Measurements from ENCODE around the gene MAMDC4. TPM values are rescaled to one million over a fixed set of nuclear protein-coding genes. Genes with fewer than 3 reads are reported as not detected.
"Not testable (repeated sequence)": the region's sequence is repeated elsewhere in the genome, so short reads cannot be mapped to it uniquely, and the experiment has no call there.

Gene MAMDC4
- polyA plus RNA-seq, 1 donor (not counting 4 experiments of a cell fraction or from before 2014, with no cell fraction given): 0.49 TPM

DNA sequence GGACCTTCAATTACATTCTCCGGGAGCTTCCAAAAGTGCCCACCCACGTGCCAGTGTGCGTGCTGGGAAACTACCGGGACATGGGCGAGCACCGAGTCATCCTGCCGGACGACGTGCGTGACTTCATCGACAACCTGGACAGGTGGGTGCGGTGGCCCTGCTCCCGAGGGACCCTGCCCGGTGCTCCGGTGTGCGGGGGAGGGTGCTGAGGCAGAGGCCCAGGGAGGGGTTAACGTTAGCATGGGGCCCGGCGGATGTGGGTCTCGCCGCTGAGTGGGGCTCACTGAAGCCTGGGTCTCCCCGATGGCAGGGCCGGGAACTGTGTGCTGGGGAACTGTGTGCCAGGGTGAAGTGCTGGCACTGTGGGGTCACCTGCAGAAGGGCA lies 20.4 kb upstream of the MAMDC4 start:
- no peaks in the 10 kb centered on the region for H3K9me1 ChIP-seq (ENCODE audit: control insufficient read depth, extremely low read depth, insufficient read depth, low read length)
- dilution Hi-C loops (cut with MboI; ENCODE audit: extremely low pct_ligation_motif_present, low sequenced_read_pairs): no loop called here

DNA sequence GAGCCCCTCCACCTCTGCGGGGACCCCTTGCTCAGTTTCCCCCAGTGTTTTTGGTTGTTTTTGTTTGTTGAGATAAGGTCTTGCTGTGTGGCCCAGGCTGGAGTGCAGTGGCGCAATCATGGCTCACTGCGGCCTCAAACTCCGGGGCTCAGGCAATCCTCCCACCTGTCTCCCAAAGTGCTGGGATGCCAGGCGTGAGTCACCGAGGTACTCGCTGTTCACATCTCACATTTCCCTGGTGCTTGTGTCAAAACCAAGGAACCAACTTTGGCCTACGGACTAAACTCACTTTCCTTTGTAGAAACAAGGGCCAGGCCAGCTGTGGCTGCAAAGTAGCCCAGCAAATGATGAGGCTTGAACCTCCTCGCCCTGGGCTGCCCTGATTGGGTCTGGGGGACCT lies 19.6 kb upstream of the MAMDC4 start:
- Histone ChIP-seq H3K27ac (ENCODE audit: control insufficient read depth, insufficient read depth, low read length) (no peak overlapping the region), H2AFZ (ENCODE audit: control insufficient read depth, low read length) (no peak overlapping the region), H3K9me3 (ENCODE audit: control insufficient read depth, low read depth, low read length) (no peaks in the 10 kb centered on the region), H3K27me3 (ENCODE audit: control insufficient read depth, extremely low read depth, insufficient read depth, low read length) (no peaks in the 10 kb centered on the region), H3K9ac (ENCODE audit: control insufficient read depth, extremely low read depth, insufficient read depth, low read length) (no peak overlapping the region), H3K4me3 (ENCODE audit: control insufficient read depth in 2 of 3, extremely low read depth in 1 of 3, insufficient read depth in 2 of 3, low read depth in 1 of 3, low read length in 3 of 3) (no peak overlapping the region), H3K4me1 (ENCODE audit: control insufficient read depth, extremely low read depth, insufficient read depth, low read length) (no peaks in the 10 kb centered on the region), H4K20me1 (ENCODE audit: control insufficient read depth, extremely low read depth, insufficient read depth, low read length) (no peaks in the 10 kb centered on the region), H3K4me2 (ENCODE audit: control insufficient read depth, extremely low read depth, insufficient read depth, low read depth, low read length) (no peak overlapping the region), H3K36me3 (ENCODE audit: control insufficient read depth in 2 of 2, extremely low read depth in 1 of 2, insufficient read depth in 2 of 2, low read length in 2 of 2) (peaks cover 13 to 29% of the 10 kb centered on the region in 2 experiments), H3K79me2 (ENCODE audit: control insufficient read depth, insufficient read depth, low read length) (no peaks in the 10 kb centered on the region), H3K9me1 (ENCODE audit: control insufficient read depth, extremely low read depth, insufficient read depth, low read length) (no peaks in the 10 kb centered on the region)
- dilution Hi-C loops (cut with MboI; ENCODE audit: extremely low pct_ligation_motif_present, low sequenced_read_pairs): no loop called here
- DNase-seq (ENCODE audit: low read depth, low spot score) (no peak), FAIRE-seq (no peak)
- TF ChIP-seq, protein P1, sequence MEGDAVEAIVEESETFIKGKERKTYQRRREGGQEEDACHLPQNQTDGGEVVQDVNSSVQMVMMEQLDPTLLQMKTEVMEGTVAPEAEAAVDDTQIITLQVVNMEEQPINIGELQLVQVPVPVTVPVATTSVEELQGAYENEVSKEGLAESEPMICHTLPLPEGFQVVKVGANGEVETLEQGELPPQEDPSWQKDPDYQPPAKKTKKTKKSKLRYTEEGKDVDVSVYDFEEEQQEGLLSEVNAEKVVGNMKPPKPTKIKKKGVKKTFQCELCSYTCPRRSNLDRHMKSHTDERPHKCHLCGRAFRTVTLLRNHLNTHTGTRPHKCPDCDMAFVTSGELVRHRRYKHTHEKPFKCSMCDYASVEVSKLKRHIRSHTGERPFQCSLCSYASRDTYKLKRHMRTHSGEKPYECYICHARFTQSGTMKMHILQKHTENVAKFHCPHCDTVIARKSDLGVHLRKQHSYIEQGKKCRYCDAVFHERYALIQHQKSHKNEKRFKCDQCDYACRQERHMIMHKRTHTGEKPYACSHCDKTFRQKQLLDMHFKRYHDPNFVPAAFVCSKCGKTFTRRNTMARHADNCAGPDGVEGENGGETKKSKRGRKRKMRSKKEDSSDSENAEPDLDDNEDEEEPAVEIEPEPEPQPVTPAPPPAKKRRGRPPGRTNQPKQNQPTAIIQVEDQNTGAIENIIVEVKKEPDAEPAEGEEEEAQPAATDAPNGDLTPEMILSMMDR (optimal IDR thresholded peaks at IDR 0.05 in 1 of 3, IDR thresholded peaks at IDR 0.05 in 1 of 3, conservative IDR thresholded peaks at IDR 0.05 in 1 of 3; ENCODE audit: extremely low read depth in 1 of 3, insufficient read depth in 2 of 3, low read length in 3 of 3): no peak
- no peak for TF ChIP-seq EZH2 (IDR thresholded peaks at IDR 0.05; ENCODE audit: low read length)

More for the DNA sequence above, 20.4 kb upstream of the MAMDC4 start:
- Histone ChIP-seq H3K4me1 (ENCODE audit: control insufficient read depth, extremely low read depth, insufficient read depth, low read length) (no peaks in the 10 kb centered on the region), H3K27me3 (ENCODE audit: control insufficient read depth, extremely low read depth, insufficient read depth, low read length) (no peaks in the 10 kb centered on the region), H2AFZ (ENCODE audit: control insufficient read depth, low read length) (no peak overlapping the region), H3K9me3 (ENCODE audit: control insufficient read depth, low read depth, low read length) (no peaks in the 10 kb centered on the region), H3K27ac (ENCODE audit: control insufficient read depth, insufficient read depth, low read length) (no peak overlapping the region), H3K4me3 (ENCODE audit: control insufficient read depth in 2 of 3, extremely low read depth in 1 of 3, insufficient read depth in 2 of 3, low read depth in 1 of 3, low read length in 3 of 3) (no peak overlapping the region), H3K36me3 (ENCODE audit: control insufficient read depth in 2 of 2, extremely low read depth in 1 of 2, insufficient read depth in 2 of 2, low read length in 2 of 2) (peaks cover 16 to 33% of the 10 kb centered on the region in 2 experiments), H4K20me1 (ENCODE audit: control insufficient read depth, extremely low read depth, insufficient read depth, low read length) (no peaks in the 10 kb centered on the region), H3K9ac (ENCODE audit: control insufficient read depth, extremely low read depth, insufficient read depth, low read length) (no peak overlapping the region), H3K79me2 (ENCODE audit: control insufficient read depth, insufficient read depth, low read length) (no peaks in the 10 kb centered on the region), H3K4me2 (ENCODE audit: control insufficient read depth, extremely low read depth, insufficient read depth, low read depth, low read length) (no peak overlapping the region)
- FAIRE-seq (no peak), DNase-seq (ENCODE audit: low read depth, low spot score) (no peak)
- no peak for TF ChIP-seq EZH2 (IDR thresholded peaks at IDR 0.05; ENCODE audit: low read length)
- TF ChIP-seq, protein P1 (optimal IDR thresholded peaks at IDR 0.05 in 1 of 3, IDR thresholded peaks at IDR 0.05 in 1 of 3, conservative IDR thresholded peaks at IDR 0.05 in 1 of 3; ENCODE audit: extremely low read depth in 1 of 3, insufficient read depth in 2 of 3, low read length in 3 of 3): no peak

DNA sequence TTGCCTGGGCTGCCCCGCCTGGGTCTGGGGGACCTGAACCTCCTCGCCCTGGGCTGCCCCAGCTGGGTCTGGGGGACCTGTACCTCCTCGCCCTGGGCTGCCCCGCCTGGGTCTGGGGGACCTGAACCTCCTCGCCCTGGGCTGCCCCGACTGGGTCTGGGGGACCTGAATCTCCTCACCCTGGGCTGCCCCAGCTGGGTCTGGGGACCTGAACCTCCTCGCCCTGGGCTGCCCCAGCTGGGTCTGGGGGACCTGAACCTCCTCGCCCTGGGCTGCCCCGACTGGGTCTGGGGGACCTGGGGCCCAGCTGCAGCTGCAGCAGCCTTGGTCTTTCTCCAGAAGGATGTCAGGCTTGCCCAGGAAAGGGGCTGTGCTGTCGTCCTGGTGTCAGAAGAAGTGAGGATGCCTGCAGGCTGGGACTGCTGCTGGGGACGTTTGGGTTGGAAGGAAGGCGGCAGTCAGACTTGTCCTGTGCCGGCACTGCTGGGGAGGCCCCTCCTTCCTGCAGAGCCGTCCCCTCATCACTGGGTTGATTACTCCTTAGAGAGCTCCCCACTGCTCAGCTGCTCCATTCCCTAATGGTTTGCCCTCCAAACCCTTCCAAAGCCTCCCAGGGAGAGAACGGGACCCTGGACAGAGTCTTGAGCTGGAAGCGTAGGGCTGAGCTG lies 18.6 kb upstream of the MAMDC4 start:
- H3K79me2 ChIP-seq (ENCODE audit: control insufficient read depth, insufficient read depth, low read length); H3K27me3 ChIP-seq (ENCODE audit: control insufficient read depth, extremely low read depth, insufficient read depth, low read length); H4K20me1 ChIP-seq (ENCODE audit: control insufficient read depth, extremely low read depth, insufficient read depth, low read length); H2AFZ ChIP-seq (ENCODE audit: control insufficient read depth, low read length); H3K4me2 ChIP-seq (ENCODE audit: control insufficient read depth, extremely low read depth, insufficient read depth, low read depth, low read length); H3K9me3 ChIP-seq (ENCODE audit: control insufficient read depth, low read depth, low read length); FAIRE-seq; H3K4me1 ChIP-seq (ENCODE audit: control insufficient read depth, extremely low read depth, insufficient read depth, low read length); H3K27ac ChIP-seq (ENCODE audit: control insufficient read depth, insufficient read depth, low read length); H3K4me3 ChIP-seq (ENCODE audit: control insufficient read depth in 2 of 3, extremely low read depth in 1 of 3, insufficient read depth in 2 of 3, low read depth in 1 of 3, low read length in 3 of 3); DNase-seq (ENCODE audit: low read depth, low spot score); dilution Hi-C loops (cut with MboI; ENCODE audit: extremely low pct_ligation_motif_present, low sequenced_read_pairs); H3K9me1 ChIP-seq (ENCODE audit: control insufficient read depth, extremely low read depth, insufficient read depth, low read length); H3K9ac ChIP-seq (ENCODE audit: control insufficient read depth, extremely low read depth, insufficient read depth, low read length): not testable (repeated sequence)
- peaks cover 5 to 26% of the 10 kb centered on the region in 2 experiments for H3K36me3 ChIP-seq (ENCODE audit: control insufficient read depth in 2 of 2, extremely low read depth in 1 of 2, insufficient read depth in 2 of 2, low read length in 2 of 2)

All from keratinocyte (primary cell).